ENCODE results near the gene ARHGEF3. TPM values are rescaled to one million over a fixed set of nuclear protein-coding genes. Genes with fewer than 3 reads are reported as not detected.

Gene ARHGEF3
- total RNA-seq, 4 donors from 2014 or later = 15.9 to 79.4 (median 44.8) TPM

DNA sequence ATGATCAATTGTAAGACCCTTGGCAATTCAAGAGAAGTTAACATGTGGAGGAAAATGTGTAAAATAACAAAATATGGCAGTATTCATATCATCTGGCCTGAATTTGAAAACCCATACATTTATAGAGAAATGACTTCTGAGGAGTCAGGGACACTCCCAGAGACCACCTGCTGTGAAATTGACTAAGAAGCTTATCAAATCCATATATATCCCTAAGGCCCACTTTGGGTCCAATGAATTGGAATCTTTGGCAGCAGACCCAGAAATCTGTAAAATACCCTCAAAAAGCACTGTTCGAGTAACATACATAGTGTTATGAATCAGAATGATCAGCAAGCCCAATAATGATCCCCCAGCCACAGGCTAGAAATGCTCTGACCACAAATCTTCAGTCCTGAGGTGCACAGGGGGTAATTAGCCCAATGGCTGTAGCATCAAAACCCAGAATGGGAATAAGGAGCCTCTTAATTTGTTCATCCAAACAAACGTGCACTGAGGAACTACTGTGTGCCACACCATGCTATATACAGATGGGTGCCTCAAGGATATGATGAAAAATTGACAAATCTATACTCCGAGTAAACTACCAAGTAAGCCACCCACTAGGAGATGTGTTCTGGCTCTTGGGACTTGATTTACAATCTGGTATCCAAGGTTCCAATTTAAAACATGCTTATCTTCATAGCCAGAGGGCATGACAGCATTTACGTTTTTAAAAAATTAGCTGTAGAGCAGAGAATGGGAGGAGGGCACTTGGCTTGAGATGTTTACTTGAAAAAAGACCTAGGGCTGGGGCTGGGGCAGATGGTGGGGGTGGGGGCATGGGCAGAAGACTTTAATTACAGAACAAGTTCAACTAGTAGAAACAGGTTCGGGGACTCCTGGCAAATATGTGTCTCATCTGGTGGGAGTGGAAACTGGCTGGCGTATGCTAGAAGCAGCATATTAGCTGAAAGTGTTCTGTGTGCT, 9.1 kb upstream of the ARHGEF3 start:
- H3K36me3 ChIP-seq = no peaks in the 10 kb centered on the region
- no peaks in the 10 kb centered on the region for H3K27me3 ChIP-seq
- H3K4me1 ChIP-seq = no peaks in the 10 kb centered on the region
- TF ChIP-seq, protein P1, sequence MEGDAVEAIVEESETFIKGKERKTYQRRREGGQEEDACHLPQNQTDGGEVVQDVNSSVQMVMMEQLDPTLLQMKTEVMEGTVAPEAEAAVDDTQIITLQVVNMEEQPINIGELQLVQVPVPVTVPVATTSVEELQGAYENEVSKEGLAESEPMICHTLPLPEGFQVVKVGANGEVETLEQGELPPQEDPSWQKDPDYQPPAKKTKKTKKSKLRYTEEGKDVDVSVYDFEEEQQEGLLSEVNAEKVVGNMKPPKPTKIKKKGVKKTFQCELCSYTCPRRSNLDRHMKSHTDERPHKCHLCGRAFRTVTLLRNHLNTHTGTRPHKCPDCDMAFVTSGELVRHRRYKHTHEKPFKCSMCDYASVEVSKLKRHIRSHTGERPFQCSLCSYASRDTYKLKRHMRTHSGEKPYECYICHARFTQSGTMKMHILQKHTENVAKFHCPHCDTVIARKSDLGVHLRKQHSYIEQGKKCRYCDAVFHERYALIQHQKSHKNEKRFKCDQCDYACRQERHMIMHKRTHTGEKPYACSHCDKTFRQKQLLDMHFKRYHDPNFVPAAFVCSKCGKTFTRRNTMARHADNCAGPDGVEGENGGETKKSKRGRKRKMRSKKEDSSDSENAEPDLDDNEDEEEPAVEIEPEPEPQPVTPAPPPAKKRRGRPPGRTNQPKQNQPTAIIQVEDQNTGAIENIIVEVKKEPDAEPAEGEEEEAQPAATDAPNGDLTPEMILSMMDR (IDR thresholded peaks at IDR 0.05) = no peak
- TF ChIP-seq POLR2A (IDR thresholded peaks at IDR 0.05) = no peak
- peak overlapping the region; percentile 24 to 49 for H3K27ac ChIP-seq
- intact Hi-C loops (cut with DNase I; ENCODE audit: low total_unique reads) = no loop called here
- H3K4me3 ChIP-seq = no peak overlapping the region
- DNase-seq = no peak
- H3K9me3 ChIP-seq = no peaks in the 10 kb centered on the region

DNA sequence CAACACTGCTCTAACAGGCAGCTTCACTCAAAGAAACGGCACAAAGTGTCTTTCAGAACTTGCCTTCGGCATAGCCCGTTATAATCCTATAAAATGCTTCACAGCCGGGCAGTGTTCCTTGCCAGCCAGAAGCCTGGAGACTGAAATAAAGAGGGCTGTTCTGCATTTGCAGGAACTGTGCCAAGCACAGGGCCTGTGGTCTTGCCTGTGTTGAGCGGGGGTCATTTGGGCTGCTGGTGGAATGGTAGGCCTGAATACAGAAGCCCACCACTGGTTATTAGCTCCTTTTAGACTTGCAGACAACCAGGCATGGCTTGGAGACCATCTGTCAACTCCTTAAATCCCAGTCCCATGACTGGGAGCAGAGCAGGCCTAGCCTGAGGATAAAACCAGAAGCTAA, 4.7 kb upstream of the ARHGEF3 start:
- no peaks in the 10 kb centered on the region for H3K27me3 ChIP-seq
- H3K27ac ChIP-seq = no peak overlapping the region
- TF ChIP-seq, protein P1 (IDR thresholded peaks at IDR 0.05) = no peak
- TF ChIP-seq POLR2A (IDR thresholded peaks at IDR 0.05) = no peak
- H3K9me3 ChIP-seq = no peaks in the 10 kb centered on the region
- intact Hi-C loops (cut with DNase I; ENCODE audit: low total_unique reads) = loop anchor here (10.0 kb wide), 1 partner anchor 178 kb away; no protein-coding TSS in a partner anchor
- no peaks in the 10 kb centered on the region for H3K4me1 ChIP-seq
- H3K36me3 ChIP-seq = no peaks in the 10 kb centered on the region
- DNase-seq = no peak
- no peak overlapping the region for H3K4me3 ChIP-seq

DNA sequence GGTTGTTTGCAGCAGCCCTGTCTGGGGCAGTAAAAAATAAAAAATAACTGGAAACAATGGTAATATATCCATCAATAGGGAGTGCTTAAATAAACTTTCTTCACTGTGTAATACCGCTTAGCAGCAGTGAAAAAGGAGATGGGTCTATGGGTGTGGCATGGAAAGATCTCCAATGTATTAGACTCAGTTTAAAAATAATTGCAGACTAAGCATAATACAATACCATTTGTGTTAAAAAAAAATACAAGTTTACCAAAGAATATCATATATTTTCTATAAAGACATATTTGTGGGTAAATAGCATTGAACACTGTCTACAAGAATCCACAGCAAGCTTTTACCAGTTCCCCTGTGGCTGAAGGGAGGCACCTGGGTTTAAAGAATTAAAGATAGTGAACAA, 1.0 kb upstream of the ARHGEF3 start:
- H3K9me3 ChIP-seq = no peaks in the 10 kb centered on the region
- H3K27ac ChIP-seq = peak overlapping the region in 1 of 2 donors; percentile 82
- DNase-seq = no peak
- intact Hi-C loops (cut with DNase I; ENCODE audit: low total_unique reads) = loop anchor here (5.0 to 10.0 kb wide), 2 partner anchors 100 to 182 kb away; no protein-coding TSS in a partner anchor
- H3K4me3 ChIP-seq = no peak overlapping the region
- TF ChIP-seq POLR2A (IDR thresholded peaks at IDR 0.05) = no peak
- TF ChIP-seq, protein P1 (IDR thresholded peaks at IDR 0.05) = no peak
- no peaks in the 10 kb centered on the region for H3K4me1 ChIP-seq
- H3K27me3 ChIP-seq = no peaks in the 10 kb centered on the region
- H3K36me3 ChIP-seq = no peaks in the 10 kb centered on the region

DNA sequence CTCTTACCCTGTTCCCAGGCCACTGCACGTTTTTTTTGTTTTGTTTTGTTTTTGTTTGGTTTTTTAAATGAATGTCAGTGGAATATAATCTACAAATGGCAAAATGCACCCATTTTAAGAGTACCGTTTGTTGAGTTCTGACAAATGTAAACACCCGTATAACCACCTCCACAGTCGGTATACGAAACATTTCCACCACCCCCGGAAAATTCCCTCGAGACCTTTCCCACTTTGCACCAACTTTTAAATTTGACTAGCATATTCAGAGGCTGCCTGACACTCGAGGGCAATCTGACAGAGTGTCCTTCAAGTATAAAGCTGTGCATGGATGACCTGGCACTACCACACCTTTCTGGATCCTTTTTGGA, 613 bp upstream of the ARHGEF3 start:
- H3K4me3 ChIP-seq = peak overlapping the region; percentile 69 to 81

More for the DNA sequence above, 613 bp upstream of the ARHGEF3 start:
- TF ChIP-seq, protein P1 (IDR thresholded peaks at IDR 0.05) = no peak
- no peaks in the 10 kb centered on the region for H3K27me3 ChIP-seq
- H3K9me3 ChIP-seq = no peaks in the 10 kb centered on the region
- H3K4me1 ChIP-seq = no peaks in the 10 kb centered on the region
- intact Hi-C loops (cut with DNase I; ENCODE audit: low total_unique reads) = loop anchor here (5.0 to 10.0 kb wide), 2 partner anchors 100 to 182 kb away; no protein-coding TSS in a partner anchor
- H3K36me3 ChIP-seq = no peaks in the 10 kb centered on the region
- H3K27ac ChIP-seq = peak overlapping the region; percentile 78 to 82
- no peak for DNase-seq

All from uterus (tissue), 4 donors.